Trophoblast cell (in vitro differentiated cells and primary cell): ENCODE results near the gene ARAP1.

Source experiments
- DNase-seq, 2 donors: peaks; one replicate each; pipeline ENCODE4 v3.0.0-alpha.2; 2016
- H2AFZ ChIP-seq: 2 replicates; pipeline ENCODE4 v1.6.1; 2013; ENCODE audit warnings: low read length, moderate library complexity, mild to moderate bottlenecking; ENCODE audit not compliant: insufficient read depth, poor library complexity
- H2AK5ac ChIP-seq: 2 replicates; pipeline ENCODE4 v1.6.1; 2013; ENCODE audit warnings: mild to moderate bottlenecking, low read length
- H2BK120ac ChIP-seq: 2 replicates; pipeline ENCODE4 v1.6.1; 2013; ENCODE audit warnings: low read length, mild to moderate bottlenecking, moderate library complexity; ENCODE audit not compliant: insufficient read depth, poor library complexity
- H2BK12ac ChIP-seq: 2 replicates; pipeline ENCODE4 v1.6.1; 2013; ENCODE audit warnings: mild to moderate bottlenecking, low read length, moderate library complexity
- H2BK5ac ChIP-seq: 2 replicates; pipeline ENCODE4 v1.6.1; 2013; ENCODE audit warnings: low read length, low read depth, moderate library complexity, mild to moderate bottlenecking; ENCODE audit not compliant: poor library complexity
- H3K14ac ChIP-seq: 2 replicates; pipeline ENCODE4 v1.6.1; 2013; ENCODE audit warnings: mild to moderate bottlenecking, low read length
- H3K18ac ChIP-seq: 2 replicates; pipeline ENCODE4 v1.6.1; 2013; ENCODE audit warnings: mild to moderate bottlenecking, low read length
- H3K23ac ChIP-seq: 2 replicates; pipeline ENCODE4 v1.6.1; 2013; ENCODE audit warnings: low read length
- H3K27ac ChIP-seq: 2 replicates; pipeline ENCODE4 v1.5.1; 2013; ENCODE audit warnings: low read depth, mild to moderate bottlenecking, inconsistent platforms, low read length, moderate library complexity
- H3K27me3 ChIP-seq: 2 replicates; pipeline ENCODE4 v1.6.1; 2013; ENCODE audit warnings: inconsistent platforms, mild to moderate bottlenecking, low read length, moderate library complexity; ENCODE audit not compliant: insufficient read depth
- H3K36me3 ChIP-seq, 2 experiments: 1 replicate in 1 of 2; 2 replicates in 1 of 2; pipeline ENCODE4 v1.6.1; 2013; ENCODE audit warnings: low read length in 2 of 2, mild to moderate bottlenecking in 2 of 2, moderate library complexity in 1 of 2; ENCODE audit not compliant: insufficient read depth in 2 of 2, control insufficient read depth in 1 of 2
- H3K4ac ChIP-seq: 2 replicates; pipeline ENCODE4 v1.6.1; 2013; ENCODE audit warnings: low read depth, mild to moderate bottlenecking, low read length, moderate library complexity
- H3K4me1 ChIP-seq, 2 experiments: 1 replicate in 1 of 2; 2 replicates in 1 of 2; pipeline ENCODE4 v1.6.1; 2013; ENCODE audit warnings: low read length in 2 of 2, mild to moderate bottlenecking in 2 of 2, moderate library complexity in 1 of 2; ENCODE audit not compliant: insufficient read depth in 2 of 2, control insufficient read depth in 1 of 2
- H3K4me2 ChIP-seq: 2 replicates; pipeline ENCODE4 v1.6.1; 2013; ENCODE audit warnings: inconsistent platforms, mild to moderate bottlenecking, low read length, moderate library complexity
- H3K4me3 ChIP-seq: 2 replicates; pipeline ENCODE4 v1.5.1; 2013; ENCODE audit warnings: mild to moderate bottlenecking, low read depth, low read length, inconsistent platforms
- H3K79me1 ChIP-seq: one replicate; pipeline ENCODE4 v1.6.1; 2013; ENCODE audit warnings: low read length
- H3K79me2 ChIP-seq: 2 replicates; pipeline ENCODE4 v1.6.1; 2013; ENCODE audit warnings: low read length, mild to moderate bottlenecking; ENCODE audit not compliant: control insufficient read depth, insufficient read depth, poor library complexity
- H3K9ac ChIP-seq: 2 replicates; pipeline ENCODE4 v1.6.1; 2013; ENCODE audit warnings: mild to moderate bottlenecking, low read length
- H3K9me3 ChIP-seq: 2 replicates; pipeline ENCODE4 v1.6.1; 2013; ENCODE audit warnings: low read depth, mild to moderate bottlenecking, control low read depth, inconsistent platforms, low read length; ENCODE audit not compliant: insufficient read depth
- H4K12ac ChIP-seq: 2 replicates; pipeline ENCODE4 v1.6.1; 2013; ENCODE audit warnings: low read depth, mild to moderate bottlenecking, low read length, moderate library complexity
- H4K8ac ChIP-seq: 2 replicates; pipeline ENCODE4 v1.6.1; 2013; ENCODE audit warnings: low read depth, mild to moderate bottlenecking, low read length, moderate library complexity
- H4K91ac ChIP-seq: one replicate; pipeline ENCODE4 v1.6.1; 2013; ENCODE audit warnings: low read depth, mild to moderate bottlenecking, low read length, moderate library complexity
- WGBS: extraction: QIAGEN DNeasy Blood & Tissue Kit; methylation state at CpG from one replicate; pipeline ENCODE4 v1.1.7; 2013; ENCODE audit warnings: missing lambda C conversion rate; ENCODE audit not compliant: insufficient read length, insufficient coverage; ENCODE audit errors: extremely low coverage; 5-methylcytosine and 5-hydroxymethylcytosine counted together

The ARAP1 gene

GRCh38 chr11:72730737-72731136 lies 21.5 kb downstream of the ARAP1 start:
- Histone ChIP-seq H2BK120ac (no peak overlapping the region), H4K12ac (no peak overlapping the region), H4K91ac (no peak overlapping the region), H3K79me1 (no peaks in the 10 kb centered on the region), H3K4me3 (no peak overlapping the region), H4K8ac (no peak overlapping the region), H3K4me2 (no peak overlapping the region), H3K4ac (no peak overlapping the region), H3K27ac (no peak overlapping the region), H2BK12ac (no peak overlapping the region), H3K23ac (no peak overlapping the region), H3K79me2 (no peaks in the 10 kb centered on the region), H3K9me3 (peaks cover 1% of the 10 kb centered on the region), H3K4me1 (no peaks in the 10 kb centered on the region), H3K9ac (no peak overlapping the region), H2AK5ac (no peak overlapping the region), H3K36me3 (no peaks in the 10 kb centered on the region), H3K27me3 (peaks cover 4% of the 10 kb centered on the region), H3K14ac (no peak overlapping the region), H3K18ac (no peak overlapping the region), H2AFZ (no peak overlapping the region), H2BK5ac (no peak overlapping the region)
- no CpG with 5 or more reads among the region's 2 CpGs for WGBS
- DNase-seq = no peak

GRCh38 chr11:72730243-72730642 lies 22.0 kb downstream of the ARAP1 start:
- H3K79me1 ChIP-seq = no peaks in the 10 kb centered on the region
- no peak overlapping the region for H4K91ac ChIP-seq
- no peak overlapping the region for H3K4me3 ChIP-seq
- H2BK12ac ChIP-seq = no peak overlapping the region
- H4K12ac ChIP-seq = no peak overlapping the region
- no peak overlapping the region for H3K9ac ChIP-seq
- no peaks in the 10 kb centered on the region for H3K4me1 ChIP-seq
- peaks cover 4% of the 10 kb centered on the region for H3K27me3 ChIP-seq
- no peak overlapping the region for H3K18ac ChIP-seq
- no peak overlapping the region for H2AK5ac ChIP-seq
- no peak overlapping the region for H3K27ac ChIP-seq
- H3K79me2 ChIP-seq = no peaks in the 10 kb centered on the region
- no peak overlapping the region for H3K14ac ChIP-seq
- H3K9me3 ChIP-seq = peaks cover 1% of the 10 kb centered on the region
- no peak overlapping the region for H3K23ac ChIP-seq
- H4K8ac ChIP-seq = no peak overlapping the region
- no peak overlapping the region for H3K4me2 ChIP-seq
- no peaks in the 10 kb centered on the region for H3K36me3 ChIP-seq
- no peak overlapping the region for H2BK120ac ChIP-seq
- no peak for DNase-seq
- H3K4ac ChIP-seq = no peak overlapping the region
- no CpG with 5 or more reads among the region's 5 CpGs for WGBS
- H2AFZ ChIP-seq = no peak overlapping the region
- no peak overlapping the region for H2BK5ac ChIP-seq

GRCh38 chr11:72727521-72727920 lies 24.7 kb downstream of the ARAP1 start:
- H2BK12ac ChIP-seq = no peak overlapping the region
- peaks cover 3% of the 10 kb centered on the region in 2 experiments for H3K4me1 ChIP-seq
- H3K14ac ChIP-seq = no peak overlapping the region
- H3K79me1 ChIP-seq = peaks cover 2% of the 10 kb centered on the region
- no peak overlapping the region for H3K4me3 ChIP-seq
- H4K91ac ChIP-seq = no peak overlapping the region
- H4K12ac ChIP-seq = no peak overlapping the region
- H2BK120ac ChIP-seq = no peak overlapping the region
- H3K9ac ChIP-seq = no peak overlapping the region
- no peaks in the 10 kb centered on the region for H3K79me2 ChIP-seq
- H3K23ac ChIP-seq = no peak overlapping the region
- no peak overlapping the region for H2AK5ac ChIP-seq
- H3K4me2 ChIP-seq = no peak overlapping the region
- H2BK5ac ChIP-seq = no peak overlapping the region
- no peak overlapping the region for H4K8ac ChIP-seq
- H3K18ac ChIP-seq = no peak overlapping the region
- no CpG with 5 or more reads among the region's 4 CpGs for WGBS
- H3K9me3 ChIP-seq = peaks cover 1% of the 10 kb centered on the region
- no peak for DNase-seq
- no peak overlapping the region for H3K27ac ChIP-seq
- H3K4ac ChIP-seq = no peak overlapping the region
- H3K27me3 ChIP-seq = peaks cover 4% of the 10 kb centered on the region
- no peaks in the 10 kb centered on the region for H3K36me3 ChIP-seq
- H2AFZ ChIP-seq = no peak overlapping the region

- H3K14ac ChIP-seq = no peak overlapping the region
- no peak overlapping the region for H3K4ac ChIP-seq
Observed at GRCh38 chr11:72726266-72727220, 25.7 kb downstream of the ARAP1 start.

More at GRCh38 chr11:72726266-72727220, 25.7 kb downstream of the ARAP1 start:
- Histone ChIP-seq H3K4me3 (no peak overlapping the region), H3K9me3 (peaks cover 1% of the 10 kb centered on the region), H2BK12ac (no peak overlapping the region), H3K9ac (no peak overlapping the region), H3K23ac (no peak overlapping the region), H3K27me3 (peaks cover 4% of the 10 kb centered on the region), H3K4me2 (no peak overlapping the region), H3K36me3 (no peaks in the 10 kb centered on the region), H4K91ac (no peak overlapping the region), H3K79me2 (peaks cover 1% of the 10 kb centered on the region), H3K79me1 (peaks cover 10% of the 10 kb centered on the region), H3K27ac (no peak overlapping the region), H2AK5ac (no peak overlapping the region), H3K4me1 (peaks cover 11% of the 10 kb centered on the region in 2 experiments), H2BK120ac (no peak overlapping the region), H3K18ac (no peak overlapping the region), H2AFZ (no peak overlapping the region), H2BK5ac (no peak overlapping the region), H4K12ac (no peak overlapping the region), H4K8ac (no peak overlapping the region)
- WGBS = no CpG with 5 or more reads among the region's 40 CpGs
- DNase-seq = peak; percentile 27 to 54
